ENCODE data around the gene GAST. TPM values are rescaled to one million over a fixed set of nuclear protein-coding genes. Genes with fewer than 3 reads are reported as not detected.
A peak's percentile ranks its signal among the peaks of the same experiment; 100 is the strongest.

The GAST gene
- total and polyA plus RNA-seq, 11 donors: not detected

DNA sequence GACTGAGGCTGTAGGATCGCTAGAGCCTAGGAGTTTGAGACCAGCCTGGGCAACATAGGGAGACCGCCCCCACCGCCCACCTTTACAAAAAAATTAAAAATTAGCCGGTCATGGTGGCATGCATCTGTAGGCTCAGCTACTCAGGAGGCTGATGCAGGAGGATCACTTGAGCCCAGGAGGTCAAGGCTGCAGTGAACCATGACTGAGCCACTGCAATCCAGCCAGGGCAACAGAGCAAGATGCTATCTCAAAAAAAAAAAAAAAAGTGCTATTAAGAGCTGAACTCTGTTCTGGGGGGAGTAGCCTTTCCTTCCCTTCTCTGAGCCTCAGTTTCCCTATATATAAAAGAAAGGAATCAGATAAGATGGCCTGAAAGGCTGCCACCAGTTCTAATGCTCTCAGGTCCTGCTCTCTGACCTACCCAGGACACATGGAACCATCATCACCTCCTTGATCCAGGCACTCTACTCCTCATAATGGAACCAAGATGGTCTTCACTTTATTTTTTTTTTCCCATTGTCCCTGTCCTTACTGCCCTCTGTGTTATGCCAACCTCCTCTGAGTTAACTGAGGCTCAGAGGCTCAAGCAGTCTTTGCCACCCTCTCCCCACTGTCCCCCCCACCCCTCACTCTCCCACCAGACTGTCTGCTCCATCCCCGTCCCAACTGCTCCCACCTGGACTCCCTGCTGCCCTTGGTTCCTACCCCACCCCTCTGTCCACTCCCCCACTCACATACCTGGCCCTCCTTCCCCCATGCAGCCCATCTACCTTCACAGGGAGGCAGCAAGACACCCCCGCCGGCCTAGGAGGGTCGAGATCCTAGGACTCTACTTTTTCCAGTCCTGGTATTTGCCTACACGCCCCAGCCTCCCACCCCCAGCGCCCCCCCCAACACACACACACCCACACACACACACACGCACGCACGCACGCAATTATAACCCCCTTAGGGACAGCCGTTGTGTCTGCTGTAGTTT, 47.3 kb upstream of the GAST start:
- H3K27ac ChIP-seq: no peak overlapping the region

GRCh38 chr17:41665566-41666236, 46.4 kb upstream of the GAST start:
- intact Hi-C loops (cut with DNase I): loop anchor here in 7 of 10 donors (1.0 to 10.0 kb wide), 11 partner anchors 261 to 1061 kb away; no protein-coding TSS in a partner anchor
- peak; percentile 87 to 95 (median 90) for DNase-seq
- H3K27ac ChIP-seq: peak overlapping the region; percentile 30 to 87 (median 76)
- ATAC-seq: peak; percentile 86 to 94 (median 93)
- H3K27me3 ChIP-seq: no peaks in the 10 kb centered on the region
- H3K4me1 ChIP-seq: peaks cover 0 to 36% (median 14%) of the 10 kb centered on the region in 12 donors
- H3K4me3 ChIP-seq: peak overlapping the region; percentile 27 to 70 (median 51)
- H3K9me3 ChIP-seq: no peaks in the 10 kb centered on the region
- no peaks in the 10 kb centered on the region for H3K36me3 ChIP-seq
- WGBS, 4 donors: 3 to 4% (median 4%) methylated on average over 22 to 39 of the region's 39 CpGs
- TF ChIP-seq CTCF (IDR thresholded peaks at IDR 0.05): peak; percentile 89 to 99 (median 98)
- peak in 1 of 2 donors; percentile 57 for TF ChIP-seq POLR2A (IDR thresholded peaks at IDR 0.05)

More for the DNA sequence above, 47.3 kb upstream of the GAST start:
- H3K36me3 ChIP-seq: no peaks in the 10 kb centered on the region
- no peaks in the 10 kb centered on the region for H3K9me3 ChIP-seq
- H3K4me3 ChIP-seq: peak overlapping the region in 11 of 12 donors; percentile 30 to 70 (median 51)
- TF ChIP-seq CTCF (IDR thresholded peaks at IDR 0.05) (no peak), POLR2A (IDR thresholded peaks at IDR 0.05) (no peak)
- WGBS, 4 donors: 50 to 61% (median 54%) methylated on average over 14 to 15 of the region's 15 CpGs
- peaks cover 0 to 36% (median 14%) of the 10 kb centered on the region in 12 donors for H3K4me1 ChIP-seq
- ATAC-seq (no peak), DNase-seq (peak in 2 of 5 donors; percentile 8 to 54)
- intact Hi-C loops (cut with DNase I): loop anchor here (5.0 to 10.0 kb wide), 12 partner anchors 113 to 1060 kb away; no protein-coding TSS in a partner anchor
- no peaks in the 10 kb centered on the region for H3K27me3 ChIP-seq

- H3K4me3 ChIP-seq: peak overlapping the region; percentile 15 to 70 (median 51)
- intact Hi-C loops (cut with DNase I): loop anchor here in 7 of 10 donors (1.0 to 10.0 kb wide), 11 partner anchors 261 to 1061 kb away; no protein-coding TSS in a partner anchor
- peak overlapping the region; percentile 30 to 87 (median 76) for H3K27ac ChIP-seq
- 4 to 13% (median 6%) methylated on average over 11 of the region's 11 CpGs for WGBS, 4 donors
- H3K27me3 ChIP-seq: no peaks in the 10 kb centered on the region
- H3K4me1 ChIP-seq: peaks cover 0 to 36% (median 14%) of the 10 kb centered on the region in 12 donors
- H3K9me3 ChIP-seq: no peaks in the 10 kb centered on the region
- peak in 4 of 5 donors; percentile 15 to 60 (median 34) for DNase-seq
- ATAC-seq: peak; percentile 2 to 20 (median 12)
- H3K36me3 ChIP-seq: no peaks in the 10 kb centered on the region
- TF ChIP-seq CTCF (IDR thresholded peaks at IDR 0.05): peak in 6 of 12 donors; percentile 4 to 45 (median 31)
- no peak for TF ChIP-seq POLR2A (IDR thresholded peaks at IDR 0.05)
Measured at GRCh38 chr17:41666237-41666641, 45.9 kb upstream of the GAST start.
